H9 (cell line): ENCODE measurements around the gene AIG1. TPM values are rescaled to one million over a fixed set of nuclear protein-coding genes. Genes with fewer than 3 reads are reported as not detected.

Experiments used
- DNase-seq: peaks from one replicate; pipeline ENCODE4 v3.0.0-alpha.2; 2017
- H2AFZ ChIP-seq: one replicate; pipeline ENCODE4 v1.6.1; 2013; ENCODE audit warnings: mild to moderate bottlenecking, low read length, control low read depth, moderate library complexity
- H2AK5ac ChIP-seq: 2 replicates; pipeline ENCODE4 v1.6.1; 2013; ENCODE audit warnings: low read length, control low read depth, mixed read lengths; ENCODE audit not compliant: insufficient read length
- H2BK120ac ChIP-seq: one replicate; pipeline ENCODE4 v1.6.1; 2013; ENCODE audit warnings: low read depth, mild to moderate bottlenecking, low read length, control low read depth, inconsistent platforms; ENCODE audit not compliant: poor library complexity, severe bottlenecking
- H2BK12ac ChIP-seq: 2 replicates; pipeline ENCODE4 v1.6.1; 2013; ENCODE audit warnings: low read length, control low read depth, mixed read lengths, low read depth; ENCODE audit not compliant: insufficient read length
- H2BK15ac ChIP-seq: 2 replicates; pipeline ENCODE4 v1.6.1; 2013; ENCODE audit warnings: low read depth, low read length, control low read depth
- H2BK20ac ChIP-seq: one replicate; pipeline ENCODE4 v1.6.1; 2013; ENCODE audit warnings: low read depth, mild to moderate bottlenecking, low read length, control low read depth, inconsistent platforms; ENCODE audit not compliant: poor library complexity, severe bottlenecking
- H2BK5ac ChIP-seq: 2 replicates; pipeline ENCODE4 v1.6.1; 2013; ENCODE audit warnings: low read length, control low read depth, mixed read lengths; ENCODE audit not compliant: insufficient read length
- H3K14ac ChIP-seq: 2 replicates; pipeline ENCODE4 v1.6.1; 2013; ENCODE audit warnings: low read length, control low read depth; ENCODE audit not compliant: insufficient read depth
- H3K18ac ChIP-seq: 2 replicates; pipeline ENCODE4 v1.6.1; 2013; ENCODE audit warnings: low read depth, mild to moderate bottlenecking, mixed read lengths, low read length, control low read depth; ENCODE audit not compliant: insufficient read length
- H3K23ac ChIP-seq: 2 replicates; pipeline ENCODE4 v1.6.1; 2013; ENCODE audit warnings: low read length, control low read depth, mixed read lengths, low read depth; ENCODE audit not compliant: insufficient read length
- H3K23me2 ChIP-seq: 2 replicates; pipeline ENCODE4 v1.6.1; 2013; ENCODE audit warnings: low read depth, mild to moderate bottlenecking, mixed read lengths, low read length, control low read depth; ENCODE audit not compliant: insufficient read length, poor library complexity, severe bottlenecking
- H3K27ac ChIP-seq: 2 replicates; pipeline ENCODE4 v1.5.1; 2013; ENCODE audit warnings: low read length, control low read depth, mixed read lengths, low read depth; ENCODE audit not compliant: insufficient read length
- H3K27me3 ChIP-seq: 2 replicates; pipeline ENCODE4 v1.6.1; 2013; ENCODE audit warnings: low read length, control low read depth, inconsistent platforms; ENCODE audit not compliant: insufficient read depth
- H3K4ac ChIP-seq: 2 replicates; pipeline ENCODE4 v1.6.1; 2013; ENCODE audit warnings: low read depth, mild to moderate bottlenecking, control low read depth, inconsistent platforms, low read length, moderate library complexity
- H3K4me1 ChIP-seq: 2 replicates; pipeline ENCODE4 v1.6.1; 2013; ENCODE audit warnings: low read length, control low read depth, inconsistent platforms; ENCODE audit not compliant: insufficient read depth
- H3K4me2 ChIP-seq: 2 replicates; pipeline ENCODE4 v1.6.1; 2013; ENCODE audit warnings: low read length, control low read depth, mixed read lengths; ENCODE audit not compliant: insufficient read length, insufficient read depth
- H3K56ac ChIP-seq: 2 replicates; pipeline ENCODE4 v1.6.1; 2013; ENCODE audit warnings: low read depth, mild to moderate bottlenecking, mixed read lengths, low read length, control low read depth; ENCODE audit not compliant: insufficient read length
- H3K79me1 ChIP-seq: 2 replicates; pipeline ENCODE4 v1.6.1; 2013; ENCODE audit warnings: low read depth, mild to moderate bottlenecking, moderate library complexity, low read length, control low read depth, inconsistent platforms; ENCODE audit not compliant: insufficient read depth, poor library complexity, severe bottlenecking
- H3K79me2 ChIP-seq: 2 replicates; pipeline ENCODE4 v1.6.1; 2013; ENCODE audit warnings: low read length, control low read depth, inconsistent platforms; ENCODE audit not compliant: insufficient read depth
- H3K9ac ChIP-seq: 2 replicates; pipeline ENCODE4 v1.6.1; 2013; ENCODE audit warnings: low read length, control low read depth, mixed read lengths; ENCODE audit not compliant: insufficient read length; ENCODE audit errors: extremely low read depth
- H3K9me3 ChIP-seq: one replicate; pipeline ENCODE4 v1.6.1; 2013; ENCODE audit warnings: low read depth, low read length, inconsistent platforms; ENCODE audit not compliant: control insufficient read depth
- H3T11ph ChIP-seq: one replicate; pipeline ENCODE4 v1.6.1; 2013; ENCODE audit warnings: mild to moderate bottlenecking, low read length, control low read depth, inconsistent platforms
- H4K20me1 ChIP-seq: one replicate; pipeline ENCODE4 v1.6.1; 2013; ENCODE audit not compliant: control insufficient read depth, insufficient read length, insufficient read depth
- H4K5ac ChIP-seq: 2 replicates; pipeline ENCODE4 v1.6.1; 2013; ENCODE audit warnings: low read depth, mild to moderate bottlenecking, mixed read lengths, low read length, control low read depth; ENCODE audit not compliant: insufficient read length
- H4K8ac ChIP-seq: replicated peaks from 2 replicates; pipeline ENCODE4 v1.6.1; 2013; ENCODE audit warnings: low read length, control low read depth, mixed read lengths, low read depth; ENCODE audit not compliant: insufficient read length
- H4K91ac ChIP-seq: 2 replicates; pipeline ENCODE4 v1.6.1; 2013; ENCODE audit warnings: low read depth, mild to moderate bottlenecking, moderate library complexity, mixed read lengths, low read length, control low read depth; ENCODE audit not compliant: insufficient read length
- H3K27ac Mint-ChIP-seq, 3 experiments: 2 replicates in 2 of 3; 3 replicates in 1 of 3; pipeline ENCODE4 v1.8.0; 2020 to 2021; ENCODE audit warnings: mixed read lengths in 3 of 3, mild to moderate bottlenecking in 1 of 3, moderate library complexity in 1 of 3
- H3K27me3 Mint-ChIP-seq: 2 replicates; pipeline ENCODE4 v1.8.0; 2021; ENCODE audit warnings: low read depth, mild to moderate bottlenecking, moderate library complexity, mixed read lengths
- H3K36me3 Mint-ChIP-seq, 3 experiments: 2 replicates in 2 of 3; 3 replicates in 1 of 3; pipeline ENCODE4 v1.8.0; 2020 to 2021; ENCODE audit warnings: low read depth in 3 of 3, mixed read lengths in 3 of 3; ENCODE audit not compliant: insufficient read depth in 1 of 3
- H3K4me1 Mint-ChIP-seq, 2 experiments: 2 replicates each; pipeline ENCODE4 v1.8.0; 2020; ENCODE audit warnings: mixed read lengths in 2 of 2
- H3K4me3 Mint-ChIP-seq, 2 experiments: 2 replicates in 1 of 2; 3 replicates in 1 of 2; pipeline ENCODE4 v1.8.0; 2020 to 2021; ENCODE audit warnings: mild to moderate bottlenecking in 2 of 2, mixed read lengths in 2 of 2, moderate library complexity in 1 of 2
- H3K9me3 Mint-ChIP-seq, 2 experiments: 2 replicates in 1 of 2; 3 replicates in 1 of 2; pipeline ENCODE4 v1.8.0; 2020; ENCODE audit warnings: mild to moderate bottlenecking in 2 of 2, mixed read lengths in 2 of 2, moderate library complexity in 1 of 2
- whole genome bisulfite sequencing: extraction: QIAGEN DNeasy Blood & Tissue Kit; methylation state at CpG from one replicate; pipeline ENCODE4 v1.1.7; 2013; ENCODE audit warnings: missing lambda C conversion rate, low lambda C conversion rate, mixed read lengths; ENCODE audit not compliant: insufficient read length; ENCODE audit errors: extremely low coverage; 5-methylcytosine and 5-hydroxymethylcytosine counted together
- total RNA-seq: library from RNA; stranded (reverse); gene quantifications from 2 replicates; pipeline ENCODE4 v1.2.1, GENCODE V29; 2021
- TF ChIP-seq, protein P1 (sequence below): fragments of 200-600 bp; sonication (generic); conservative IDR thresholded peaks from 3 replicates; pipeline ENCODE4 v1.8.0; 2021; ENCODE audit warnings: antibody characterized with exemption, mild to moderate bottlenecking

AIG1 gene
- total RNA-seq, 1 experiment from 2014 or later = 44.6 TPM

DNA sequence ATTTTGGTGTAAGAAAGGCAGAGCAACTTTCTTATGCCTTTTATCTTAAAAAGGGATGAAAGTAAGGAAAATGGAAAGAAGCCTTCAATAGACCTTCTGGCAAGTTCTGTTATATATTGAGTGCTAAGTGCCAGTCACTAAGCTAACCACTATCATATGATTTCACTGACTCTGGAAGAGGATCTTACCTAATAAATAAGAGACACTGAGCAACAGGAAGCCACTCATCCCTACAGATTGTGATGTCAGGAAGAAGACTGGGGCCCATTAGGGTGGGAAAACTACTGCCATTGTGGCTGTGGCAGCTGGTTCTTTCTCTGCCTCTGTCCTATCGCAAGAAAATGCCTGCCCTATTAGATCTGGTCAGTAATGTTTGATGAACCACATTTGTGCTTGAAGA, 89.6 kb downstream of the AIG1 start:
- peaks cover 2 to 3% of the 10 kb centered on the region in 2 experiments; a peak in 2 of 4 replicates for H3K4me1 Mint-ChIP-seq
- no peaks in the 10 kb centered on the region for H3K9me3 ChIP-seq
- WGBS = no CpG with 5 or more reads among the region's 1 CpG

More for the DNA sequence above, 89.6 kb downstream of the AIG1 start:
- Histone ChIP-seq H2BK120ac (no peak overlapping the region), H3K18ac (no peak overlapping the region), H3K79me2 (no peaks in the 10 kb centered on the region), H3K4me1 (no peaks in the 10 kb centered on the region), H4K5ac (no peak overlapping the region), H3K23me2 (no peaks in the 10 kb centered on the region), H2BK15ac (no peak overlapping the region), H3K4me2 (no peak overlapping the region), H3K23ac (no peak overlapping the region), H2AFZ (no peak overlapping the region), H3K27ac (no peak overlapping the region), H3K79me1 (no peaks in the 10 kb centered on the region), H4K20me1 (no peaks in the 10 kb centered on the region), H2AK5ac (no peak overlapping the region), H4K8ac (no peak overlapping the region), H3K14ac (no peak overlapping the region), H2BK12ac (no peak overlapping the region), H4K91ac (no peak overlapping the region), H3K56ac (no peak overlapping the region), H2BK5ac (no peak overlapping the region), H2BK20ac (no peak overlapping the region), H3K27me3 (no peaks in the 10 kb centered on the region), H3K9ac (no peak overlapping the region), H3T11ph (no peak overlapping the region), H3K4ac (no peak overlapping the region)
- peaks cover 3 to 10% (median 6%) of the 10 kb centered on the region in 3 experiments; a peak in 4 of 7 replicates for H3K36me3 Mint-ChIP-seq
- H3K9me3 Mint-ChIP-seq = no peaks in the 10 kb centered on the region
- no peak for DNase-seq
- no peaks in the 10 kb centered on the region for H3K27me3 Mint-ChIP-seq
- TF ChIP-seq, protein P1, sequence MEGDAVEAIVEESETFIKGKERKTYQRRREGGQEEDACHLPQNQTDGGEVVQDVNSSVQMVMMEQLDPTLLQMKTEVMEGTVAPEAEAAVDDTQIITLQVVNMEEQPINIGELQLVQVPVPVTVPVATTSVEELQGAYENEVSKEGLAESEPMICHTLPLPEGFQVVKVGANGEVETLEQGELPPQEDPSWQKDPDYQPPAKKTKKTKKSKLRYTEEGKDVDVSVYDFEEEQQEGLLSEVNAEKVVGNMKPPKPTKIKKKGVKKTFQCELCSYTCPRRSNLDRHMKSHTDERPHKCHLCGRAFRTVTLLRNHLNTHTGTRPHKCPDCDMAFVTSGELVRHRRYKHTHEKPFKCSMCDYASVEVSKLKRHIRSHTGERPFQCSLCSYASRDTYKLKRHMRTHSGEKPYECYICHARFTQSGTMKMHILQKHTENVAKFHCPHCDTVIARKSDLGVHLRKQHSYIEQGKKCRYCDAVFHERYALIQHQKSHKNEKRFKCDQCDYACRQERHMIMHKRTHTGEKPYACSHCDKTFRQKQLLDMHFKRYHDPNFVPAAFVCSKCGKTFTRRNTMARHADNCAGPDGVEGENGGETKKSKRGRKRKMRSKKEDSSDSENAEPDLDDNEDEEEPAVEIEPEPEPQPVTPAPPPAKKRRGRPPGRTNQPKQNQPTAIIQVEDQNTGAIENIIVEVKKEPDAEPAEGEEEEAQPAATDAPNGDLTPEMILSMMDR = no peak
- H3K4me3 Mint-ChIP-seq = no peak overlapping the region
- no peak overlapping the region for H3K27ac Mint-ChIP-seq
